ENCODE data around the gene EHBP1. TPM values are rescaled to one million over a fixed set of nuclear protein-coding genes. Genes with fewer than 3 reads are reported as not detected.
A peak's percentile ranks its signal among the peaks of the same experiment; 100 is the strongest.

The EHBP1 gene
- total RNA-seq, 3 donors from 2014 or later: 65.9 to 118 (median 87.2) TPM

DNA sequence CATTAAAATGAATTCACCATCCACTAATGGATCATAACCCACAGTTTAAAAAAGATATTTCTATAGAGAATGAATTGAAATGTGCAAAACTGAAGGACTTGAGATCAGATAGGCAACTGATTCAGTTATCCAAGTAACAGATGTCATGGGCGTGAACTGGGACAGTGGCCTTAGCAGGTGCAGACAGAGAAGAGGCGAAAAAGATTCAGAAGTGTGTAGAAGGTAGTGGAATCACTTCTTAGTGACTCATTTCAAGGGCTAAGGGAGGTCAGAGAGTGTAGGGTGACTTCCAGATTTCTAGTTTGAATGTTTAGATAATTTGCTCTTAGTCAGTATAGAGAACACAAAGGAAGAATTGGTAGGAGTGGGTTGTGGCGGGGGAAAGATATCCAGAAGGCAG is 79.7 kb downstream of the EHBP1 start:
- Histone ChIP-seq H3K36me3 (no peaks in the 10 kb centered on the region), H3K4me1 (peaks cover 0 to 13% of the 10 kb centered on the region in 2 donors), H3K27me3 (no peaks in the 10 kb centered on the region), H3K4me3 (no peak overlapping the region), H3K27ac (no peak overlapping the region), H3K9me3 (no peaks in the 10 kb centered on the region)
- intact Hi-C loops (cut with DNase I; ENCODE audit: low total_unique reads): no loop called here
- no peak for DNase-seq (ENCODE audit: low spot score in 2 of 2)
- TF ChIP-seq POLR2AphosphoS5 (IDR thresholded peaks at IDR 0.05) (no peak), POLR2A (IDR thresholded peaks at IDR 0.05) (no peak)
- TF ChIP-seq, protein P1, sequence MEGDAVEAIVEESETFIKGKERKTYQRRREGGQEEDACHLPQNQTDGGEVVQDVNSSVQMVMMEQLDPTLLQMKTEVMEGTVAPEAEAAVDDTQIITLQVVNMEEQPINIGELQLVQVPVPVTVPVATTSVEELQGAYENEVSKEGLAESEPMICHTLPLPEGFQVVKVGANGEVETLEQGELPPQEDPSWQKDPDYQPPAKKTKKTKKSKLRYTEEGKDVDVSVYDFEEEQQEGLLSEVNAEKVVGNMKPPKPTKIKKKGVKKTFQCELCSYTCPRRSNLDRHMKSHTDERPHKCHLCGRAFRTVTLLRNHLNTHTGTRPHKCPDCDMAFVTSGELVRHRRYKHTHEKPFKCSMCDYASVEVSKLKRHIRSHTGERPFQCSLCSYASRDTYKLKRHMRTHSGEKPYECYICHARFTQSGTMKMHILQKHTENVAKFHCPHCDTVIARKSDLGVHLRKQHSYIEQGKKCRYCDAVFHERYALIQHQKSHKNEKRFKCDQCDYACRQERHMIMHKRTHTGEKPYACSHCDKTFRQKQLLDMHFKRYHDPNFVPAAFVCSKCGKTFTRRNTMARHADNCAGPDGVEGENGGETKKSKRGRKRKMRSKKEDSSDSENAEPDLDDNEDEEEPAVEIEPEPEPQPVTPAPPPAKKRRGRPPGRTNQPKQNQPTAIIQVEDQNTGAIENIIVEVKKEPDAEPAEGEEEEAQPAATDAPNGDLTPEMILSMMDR (IDR thresholded peaks at IDR 0.05): no peak

- no peak overlapping the region for H3K4me3 ChIP-seq
- intact Hi-C loops (cut with DNase I; ENCODE audit: low total_unique reads): no loop called here
- no peak for DNase-seq (ENCODE audit: low spot score in 2 of 2)
- no peaks in the 10 kb centered on the region for H3K27me3 ChIP-seq
- TF ChIP-seq, protein P1 (IDR thresholded peaks at IDR 0.05): no peak
- TF ChIP-seq POLR2AphosphoS5 (IDR thresholded peaks at IDR 0.05) (no peak), POLR2A (IDR thresholded peaks at IDR 0.05) (no peak)
- no peaks in the 10 kb centered on the region for H3K9me3 ChIP-seq
- H3K4me1 ChIP-seq: peaks cover 0 to 14% of the 10 kb centered on the region in 2 donors
- no peak overlapping the region for H3K27ac ChIP-seq
- H3K36me3 ChIP-seq: no peaks in the 10 kb centered on the region
Observed at GRCh38 chr2:62785810-62786597, 80.5 kb downstream of the EHBP1 start.

- Histone ChIP-seq H3K9me3 (no peaks in the 10 kb centered on the region), H3K27me3 (no peaks in the 10 kb centered on the region), H3K27ac (no peak overlapping the region), H3K36me3 (no peaks in the 10 kb centered on the region), H3K4me3 (no peak overlapping the region), H3K4me1 (peaks cover 0 to 14% of the 10 kb centered on the region in 2 donors)
- no peak for TF ChIP-seq POLR2AphosphoS5 (IDR thresholded peaks at IDR 0.05)
- no peak for TF ChIP-seq POLR2A (IDR thresholded peaks at IDR 0.05)
- TF ChIP-seq, protein P1 (IDR thresholded peaks at IDR 0.05): peak in 1 of 3 donors; percentile 14
- intact Hi-C loops (cut with DNase I; ENCODE audit: low total_unique reads): no loop called here
- no peak for DNase-seq (ENCODE audit: low spot score in 2 of 2)
Observed at GRCh38 chr2:62787386-62787785, 81.9 kb downstream of the EHBP1 start.

- Histone ChIP-seq H3K4me1 (peaks cover 0 to 14% of the 10 kb centered on the region in 2 donors), H3K9me3 (no peaks in the 10 kb centered on the region), H3K27me3 (no peaks in the 10 kb centered on the region), H3K27ac (no peak overlapping the region), H3K4me3 (no peak overlapping the region), H3K36me3 (no peaks in the 10 kb centered on the region)
- no peak for DNase-seq (ENCODE audit: low spot score in 2 of 2)
- intact Hi-C loops (cut with DNase I; ENCODE audit: low total_unique reads): no loop called here
- TF ChIP-seq, protein P1 (IDR thresholded peaks at IDR 0.05): no peak
- no peak for TF ChIP-seq POLR2A (IDR thresholded peaks at IDR 0.05)
Observed at GRCh38 chr2:62789518-62789917, 84.0 kb downstream of the EHBP1 start.

GRCh38 chr2:62789918-62790317 is 84.4 kb downstream of the EHBP1 start:
- Histone ChIP-seq H3K27ac (no peak overlapping the region), H3K9me3 (no peaks in the 10 kb centered on the region), H3K36me3 (no peaks in the 10 kb centered on the region), H3K4me1 (peaks cover 0 to 14% of the 10 kb centered on the region in 2 donors), H3K27me3 (no peaks in the 10 kb centered on the region), H3K4me3 (no peak overlapping the region)
- intact Hi-C loops (cut with DNase I; ENCODE audit: low total_unique reads): no loop called here
- TF ChIP-seq, protein P1 (IDR thresholded peaks at IDR 0.05): no peak
- no peak for TF ChIP-seq POLR2AphosphoS5 (IDR thresholded peaks at IDR 0.05)
- TF ChIP-seq POLR2A (IDR thresholded peaks at IDR 0.05): no peak
- no peak for DNase-seq (ENCODE audit: low spot score in 2 of 2)
